Parathyroid adenoma (tissue), 2 donors: ENCODE results near the gene CATSPER2.
"Not testable (repeated sequence)": the region's sequence is repeated elsewhere in the genome, so short reads cannot be mapped to it uniquely, and the experiment has no call there.

ENCODE experiments used
- H2AFZ ChIP-seq: fragments of 300-600 bp; sonication (generic); one replicate; pipeline ENCODE4 v1.7.0; 2017; ENCODE audit warnings: antibody characterized with exemption, mild to moderate bottlenecking
- H3K27ac ChIP-seq: fragments of 300-600 bp; sonication (generic); one replicate; pipeline ENCODE4 v1.7.0; 2017
- H3K27me3 ChIP-seq: fragments of 300-600 bp; sonication (generic); one replicate; pipeline ENCODE4 v1.7.0; 2017; ENCODE audit warnings: low read length; ENCODE audit not compliant: control insufficient read depth, insufficient read depth
- H3K36me3 ChIP-seq: fragments of 300-600 bp; sonication (generic); one replicate; pipeline ENCODE4 v1.7.0; 2017; ENCODE audit warnings: low read length; ENCODE audit not compliant: control insufficient read depth, insufficient read depth
- H3K4me1 ChIP-seq: fragments of 300-600 bp; sonication (generic); one replicate; pipeline ENCODE4 v1.7.0; 2017; ENCODE audit warnings: control low read depth
- H3K4me2 ChIP-seq: fragments of 300-600 bp; sonication (generic); one replicate; pipeline ENCODE4 v1.7.0; 2017; ENCODE audit warnings: low read length
- H3K4me3 ChIP-seq: fragments of 300-600 bp; sonication (generic); one replicate; pipeline ENCODE4 v1.7.0; 2017; ENCODE audit warnings: low read depth, low read length
- H3K79me2 ChIP-seq: fragments of 300-600 bp; sonication (generic); one replicate; pipeline ENCODE4 v1.7.0; 2017; ENCODE audit warnings: control low read depth
- H3K9ac ChIP-seq: fragments of 300-600 bp; sonication (generic); one replicate; pipeline ENCODE4 v1.7.0; 2017; ENCODE audit warnings: mild to moderate bottlenecking
- H3K9me3 ChIP-seq: fragments of 300-600 bp; sonication (generic); one replicate; pipeline ENCODE4 v1.7.0; 2017; ENCODE audit warnings: low read length; ENCODE audit not compliant: control insufficient read depth
- donor health status: primary hyperparathyroidism.

CATSPER2 gene

GRCh38 chr15:43593328-43594190 is 55.1 kb downstream of the CATSPER2 start, which contains the start of gene CKMT1B:
Gene CKMT1B (plus strand): TSS chr15:43594027. CDS start chr15:43594219, 192 bp downstream.
- H3K9me3 ChIP-seq, H3K36me3 ChIP-seq, H3K4me2 ChIP-seq, H3K4me1 ChIP-seq, H3K9ac ChIP-seq, H3K27me3 ChIP-seq, H3K79me2 ChIP-seq, H2AFZ ChIP-seq, H3K27ac ChIP-seq, H3K4me3 ChIP-seq: not testable (repeated sequence)

- not testable (repeated sequence) for H3K27me3 ChIP-seq, H3K79me2 ChIP-seq, H3K9me3 ChIP-seq, H3K27ac ChIP-seq, H3K4me1 ChIP-seq, H3K36me3 ChIP-seq, H2AFZ ChIP-seq, H3K4me3 ChIP-seq, H3K4me2 ChIP-seq, H3K9ac ChIP-seq
Measured at GRCh38 chr15:43592841-43593240, 55.8 kb downstream of the CATSPER2 start.

GRCh38 chr15:43589778-43590466 is 58.7 kb downstream of the CATSPER2 start, which contains the start of gene PPIP5K1:
Gene PPIP5K1 (minus strand): TSS chr15:43590208. CDS start chr15:43584504, 5,704 bp downstream.
- H3K4me3 ChIP-seq, H3K4me1 ChIP-seq, H3K9me3 ChIP-seq, H3K36me3 ChIP-seq, H3K4me2 ChIP-seq, H3K9ac ChIP-seq, H3K27me3 ChIP-seq, H3K79me2 ChIP-seq, H3K27ac ChIP-seq, H2AFZ ChIP-seq: not testable (repeated sequence)
